Ishikawa (cell line): ENCODE results near the gene LILRB5.

Experiments used
- CEBPB ChIP-seq: IDR thresholded peaks from 2 replicates; pipeline ENCODE4 v1.6.1; 2012
- CREB1 ChIP-seq: IDR thresholded peaks from 2 replicates; pipeline ENCODE4 v1.6.1; 2012; ENCODE audit warnings: low read depth
- EGR1 ChIP-seq: IDR thresholded peaks from 2 replicates; pipeline ENCODE4 v1.6.1; 2012
- EP300 ChIP-seq: IDR thresholded peaks from 2 replicates; pipeline ENCODE4 v1.6.1; 2012; ENCODE audit warnings: borderline replicate concordance
- FOXM1 ChIP-seq: IDR thresholded peaks from 2 replicates; pipeline ENCODE4 v1.6.1; 2012; ENCODE audit warnings: low read depth, borderline replicate concordance
- MAX ChIP-seq: IDR thresholded peaks from 2 replicates; pipeline ENCODE4 v1.6.1; 2012
- NFIC ChIP-seq: IDR thresholded peaks from 2 replicates; pipeline ENCODE4 v1.6.1; 2012
- RAD21 ChIP-seq: IDR thresholded peaks from 2 replicates; pipeline ENCODE4 v1.6.1; 2012; ENCODE audit warnings: low read depth
- TAF1 ChIP-seq: IDR thresholded peaks from 2 replicates; pipeline ENCODE4 v1.6.1; 2012; ENCODE audit warnings: low read depth, mild to moderate bottlenecking
- TCF12 ChIP-seq: IDR thresholded peaks from 2 replicates; pipeline ENCODE4 v1.6.1; 2012; ENCODE audit warnings: low read depth
- TEAD4 ChIP-seq: IDR thresholded peaks from 2 replicates; pipeline ENCODE4 v1.6.1; 2012
- USF1 ChIP-seq: IDR thresholded peaks from 2 replicates; pipeline ENCODE4 v1.6.1; 2012
- YY1 ChIP-seq: IDR thresholded peaks from 2 replicates; pipeline ENCODE4 v1.6.1; 2012; ENCODE audit warnings: low read depth
- ZBTB7A ChIP-seq: IDR thresholded peaks from 2 replicates; pipeline ENCODE4 v1.6.1; 2012; ENCODE audit warnings: low read depth
- TF ChIP-seq, protein P1 (sequence below): IDR thresholded peaks from 2 replicates; pipeline ENCODE4 v1.6.1; 2012; ENCODE audit warnings: low read depth, mild to moderate bottlenecking

LILRB5 gene

GRCh38 chr19:54211235-54211634 lies 45.8 kb downstream of the LILRB5 start:
- TF ChIP-seq TAF1 (no peak), USF1 (no peak), CEBPB (no peak), RAD21 (no peak), FOXM1 (no peak), EGR1 (no peak), TCF12 (no peak), YY1 (no peak)
- TF ChIP-seq, protein P1, sequence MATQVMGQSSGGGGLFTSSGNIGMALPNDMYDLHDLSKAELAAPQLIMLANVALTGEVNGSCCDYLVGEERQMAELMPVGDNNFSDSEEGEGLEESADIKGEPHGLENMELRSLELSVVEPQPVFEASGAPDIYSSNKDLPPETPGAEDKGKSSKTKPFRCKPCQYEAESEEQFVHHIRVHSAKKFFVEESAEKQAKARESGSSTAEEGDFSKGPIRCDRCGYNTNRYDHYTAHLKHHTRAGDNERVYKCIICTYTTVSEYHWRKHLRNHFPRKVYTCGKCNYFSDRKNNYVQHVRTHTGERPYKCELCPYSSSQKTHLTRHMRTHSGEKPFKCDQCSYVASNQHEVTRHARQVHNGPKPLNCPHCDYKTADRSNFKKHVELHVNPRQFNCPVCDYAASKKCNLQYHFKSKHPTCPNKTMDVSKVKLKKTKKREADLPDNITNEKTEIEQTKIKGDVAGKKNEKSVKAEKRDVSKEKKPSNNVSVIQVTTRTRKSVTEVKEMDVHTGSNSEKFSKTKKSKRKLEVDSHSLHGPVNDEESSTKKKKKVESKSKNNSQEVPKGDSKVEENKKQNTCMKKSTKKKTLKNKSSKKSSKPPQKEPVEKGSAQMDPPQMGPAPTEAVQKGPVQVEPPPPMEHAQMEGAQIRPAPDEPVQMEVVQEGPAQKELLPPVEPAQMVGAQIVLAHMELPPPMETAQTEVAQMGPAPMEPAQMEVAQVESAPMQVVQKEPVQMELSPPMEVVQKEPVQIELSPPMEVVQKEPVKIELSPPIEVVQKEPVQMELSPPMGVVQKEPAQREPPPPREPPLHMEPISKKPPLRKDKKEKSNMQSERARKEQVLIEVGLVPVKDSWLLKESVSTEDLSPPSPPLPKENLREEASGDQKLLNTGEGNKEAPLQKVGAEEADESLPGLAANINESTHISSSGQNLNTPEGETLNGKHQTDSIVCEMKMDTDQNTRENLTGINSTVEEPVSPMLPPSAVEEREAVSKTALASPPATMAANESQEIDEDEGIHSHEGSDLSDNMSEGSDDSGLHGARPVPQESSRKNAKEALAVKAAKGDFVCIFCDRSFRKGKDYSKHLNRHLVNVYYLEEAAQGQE: no peak

- TF ChIP-seq CEBPB (0 out of 2 replicates have a peak, but pooled peaks have one; percentile 26), TEAD4 (no peak), CREB1 (no peak), EP300 (no peak), NFIC (no peak; the same call in 1 of the 2 replicates), RAD21 (no peak), MAX (no peak), YY1 (no peak), TCF12 (no peak; the same call in 1 of the 2 replicates)
Observed at GRCh38 chr19:54209811-54210494, 47.1 kb downstream of the LILRB5 start.

DNA sequence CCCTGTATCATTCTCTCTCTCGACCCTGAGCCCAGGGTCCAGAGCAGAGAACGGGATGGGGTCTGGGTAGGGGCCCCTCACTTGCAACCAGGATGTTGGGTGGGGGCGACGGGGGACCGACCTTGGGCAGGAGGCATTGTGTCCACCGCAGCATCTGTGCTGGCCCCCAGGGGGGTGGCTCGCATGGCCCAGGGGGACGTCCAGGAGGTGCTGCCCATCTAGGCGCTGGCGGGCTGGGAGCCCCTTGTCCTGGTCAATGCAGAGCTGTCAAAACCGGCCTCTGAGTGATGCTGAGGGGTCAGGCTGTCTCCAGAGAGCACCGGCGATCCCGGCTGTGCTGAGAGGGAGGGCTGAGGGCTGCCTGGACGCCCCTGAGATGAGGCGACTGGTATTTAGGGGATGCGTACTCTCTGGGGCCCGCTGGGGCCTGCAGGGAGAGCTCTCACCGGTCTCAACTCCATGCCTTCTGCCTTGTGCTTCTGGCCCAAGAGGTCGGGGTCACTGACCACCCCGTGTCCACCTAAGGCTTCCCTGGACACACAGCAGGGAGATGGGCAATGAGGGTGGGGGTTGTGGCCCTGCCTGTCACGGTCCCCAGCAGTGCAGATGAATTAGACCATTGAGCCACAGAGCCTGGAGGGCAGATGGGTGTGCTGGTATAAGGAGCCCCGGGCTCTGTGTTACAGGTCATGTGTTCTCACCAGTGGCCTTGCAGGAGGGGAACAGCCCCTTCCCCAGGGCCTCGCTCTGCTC lies 47.8 kb downstream of the LILRB5 start:
- TF ChIP-seq ZBTB7A: peak; percentile 21; the same call in 1 of the 2 replicates
- TF ChIP-seq CREB1: no peak
- TF ChIP-seq RAD21: no peak

- TF ChIP-seq CREB1 (no peak), NFIC (no peak), USF1 (no peak), TEAD4 (no peak), FOXM1 (no peak), EGR1 (no peak)
Observed at GRCh38 chr19:54208784-54209057, 48.4 kb downstream of the LILRB5 start.

GRCh38 chr19:54207983-54208783 lies 48.9 kb downstream of the LILRB5 start:
- TF ChIP-seq TEAD4: no peak
- TF ChIP-seq YY1: no peak
- no peak for TF ChIP-seq USF1
- no peak for TF ChIP-seq CREB1
- TF ChIP-seq RAD21: no peak
- no peak for TF ChIP-seq TAF1

- no peak for TF ChIP-seq TCF12
- no peak for TF ChIP-seq ZBTB7A
- TF ChIP-seq, protein P1: no peak
- no peak for TF ChIP-seq RAD21
Observed at GRCh38 chr19:54207676-54207982, 49.4 kb downstream of the LILRB5 start.

DNA sequence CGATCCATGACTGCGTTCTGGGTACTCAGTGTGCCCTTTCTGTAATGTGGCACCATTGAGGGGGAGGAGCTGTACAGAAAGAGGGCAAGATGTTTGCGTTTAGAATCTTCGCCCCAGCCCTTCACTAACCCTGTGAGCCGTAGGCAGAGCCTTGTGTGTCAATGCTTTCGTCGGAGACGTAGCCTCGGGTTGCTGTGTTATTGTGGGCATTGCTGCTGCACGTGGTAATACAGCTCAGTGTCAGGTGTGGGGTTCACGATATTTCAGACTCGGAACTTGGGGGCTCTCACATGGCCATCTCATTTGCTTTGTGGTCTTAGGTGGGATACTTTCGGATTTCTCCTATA lies 50.3 kb downstream of the LILRB5 start:
- TF ChIP-seq CREB1 (no peak), RAD21 (no peak), ZBTB7A (no peak), NFIC (no peak), EGR1 (no peak), YY1 (no peak), TEAD4 (no peak), EP300 (no peak)
- TF ChIP-seq, protein P1: no peak
